ENCODE data around the gene KRT33B. TPM values are rescaled to one million over a fixed set of nuclear protein-coding genes. Genes with fewer than 3 reads are reported as not detected.

The KRT33B gene
- total and polyA plus RNA-seq, 2 experiments from 2014 or later: 0.35 TPM; not detected in 1

DNA sequence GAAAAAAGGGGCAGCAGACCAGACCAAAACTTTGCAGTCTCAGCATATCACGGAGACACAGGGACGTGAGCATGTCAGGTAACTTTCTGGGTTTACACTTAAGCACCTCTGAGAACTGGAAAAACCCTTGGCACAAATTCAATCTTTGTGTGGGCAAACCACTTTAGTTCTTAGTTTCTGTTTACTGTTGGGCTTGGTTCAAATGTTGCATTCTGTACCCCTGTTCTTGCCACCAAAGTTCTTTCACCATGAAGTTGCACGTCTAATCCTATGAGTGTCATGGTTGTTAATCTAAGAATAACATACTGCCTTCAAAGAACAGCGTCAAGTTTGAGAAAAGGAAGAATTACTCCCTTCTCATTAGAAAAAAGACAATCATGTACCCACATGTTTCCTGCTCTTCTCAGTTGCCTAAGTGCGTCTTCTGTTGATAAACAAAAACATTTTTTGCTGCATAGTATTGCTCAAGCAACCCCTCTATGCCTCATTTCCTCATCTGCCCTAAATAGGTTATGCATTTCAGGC is 30.6 kb downstream of the KRT33B start:
- Histone ChIP-seq H3K4me2 (no peak overlapping the region), H3K4me1 (ENCODE audit: insufficient read depth) (peaks cover 4% of the 10 kb centered on the region), H2AFZ (no peak overlapping the region), H3K27me3 (no peaks in the 10 kb centered on the region), H3K9me3 (ENCODE audit: low read depth) (no peaks in the 10 kb centered on the region), H3K27ac (no peak overlapping the region), H3K36me3 (replicated peaks; ENCODE audit: insufficient read depth, low read depth) (no peaks in the 10 kb centered on the region), H3K79me2 (no peaks in the 10 kb centered on the region), H3K4me3 (no peak overlapping the region), H4K20me1 (ENCODE audit: insufficient read depth, poor library complexity, severe bottlenecking) (no peaks in the 10 kb centered on the region), H3K9me2 (replicated peaks; ENCODE audit: insufficient read depth) (no peaks in the 10 kb centered on the region)
- TF ChIP-seq, protein P1, sequence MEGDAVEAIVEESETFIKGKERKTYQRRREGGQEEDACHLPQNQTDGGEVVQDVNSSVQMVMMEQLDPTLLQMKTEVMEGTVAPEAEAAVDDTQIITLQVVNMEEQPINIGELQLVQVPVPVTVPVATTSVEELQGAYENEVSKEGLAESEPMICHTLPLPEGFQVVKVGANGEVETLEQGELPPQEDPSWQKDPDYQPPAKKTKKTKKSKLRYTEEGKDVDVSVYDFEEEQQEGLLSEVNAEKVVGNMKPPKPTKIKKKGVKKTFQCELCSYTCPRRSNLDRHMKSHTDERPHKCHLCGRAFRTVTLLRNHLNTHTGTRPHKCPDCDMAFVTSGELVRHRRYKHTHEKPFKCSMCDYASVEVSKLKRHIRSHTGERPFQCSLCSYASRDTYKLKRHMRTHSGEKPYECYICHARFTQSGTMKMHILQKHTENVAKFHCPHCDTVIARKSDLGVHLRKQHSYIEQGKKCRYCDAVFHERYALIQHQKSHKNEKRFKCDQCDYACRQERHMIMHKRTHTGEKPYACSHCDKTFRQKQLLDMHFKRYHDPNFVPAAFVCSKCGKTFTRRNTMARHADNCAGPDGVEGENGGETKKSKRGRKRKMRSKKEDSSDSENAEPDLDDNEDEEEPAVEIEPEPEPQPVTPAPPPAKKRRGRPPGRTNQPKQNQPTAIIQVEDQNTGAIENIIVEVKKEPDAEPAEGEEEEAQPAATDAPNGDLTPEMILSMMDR (IDR thresholded peaks at IDR 0.05; ENCODE audit: poor library complexity): no peak
- TF ChIP-seq EZH2phosphoT487 (IDR thresholded peaks at IDR 0.05; ENCODE audit: low read depth, severe bottlenecking, unreplicated experiment): no peak
- 80% methylated on average over 5 of the region's 5 CpGs for WGBS (ENCODE audit: low lambda C conversion rate, missing lambda C conversion rate)
- DNase-seq (ENCODE audit: low spot score): no peak

DNA sequence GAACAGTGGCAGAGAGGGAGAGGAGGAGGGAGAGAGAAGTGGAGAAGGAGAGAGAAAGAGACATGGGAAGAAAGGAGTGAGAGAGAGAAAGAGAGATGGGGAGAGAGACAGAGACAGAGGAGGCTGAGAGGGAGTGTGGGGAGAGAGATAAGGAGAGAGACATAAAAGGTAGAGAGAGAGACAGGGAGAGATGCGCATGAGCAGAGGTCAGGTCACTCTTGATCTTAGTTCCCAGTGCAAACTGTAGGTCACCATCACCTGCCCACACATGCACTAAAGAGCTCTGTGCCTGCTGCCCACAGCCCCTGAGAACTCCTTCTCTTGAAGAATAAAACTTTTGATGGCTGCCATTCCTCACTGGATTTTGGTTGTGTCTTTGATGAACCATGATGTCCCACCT is 33.9 kb downstream of the KRT33B start:
- Histone ChIP-seq H3K9me2 (replicated peaks; ENCODE audit: insufficient read depth) (no peaks in the 10 kb centered on the region), H3K4me3 (no peak overlapping the region), H4K20me1 (ENCODE audit: insufficient read depth, poor library complexity, severe bottlenecking) (no peaks in the 10 kb centered on the region), H3K27ac (no peak overlapping the region), H3K27me3 (no peaks in the 10 kb centered on the region), H3K9me3 (ENCODE audit: low read depth) (no peaks in the 10 kb centered on the region), H3K4me2 (no peak overlapping the region), H3K36me3 (replicated peaks; ENCODE audit: insufficient read depth, low read depth) (no peaks in the 10 kb centered on the region), H3K4me1 (ENCODE audit: insufficient read depth) (peaks cover 4% of the 10 kb centered on the region), H3K79me2 (no peaks in the 10 kb centered on the region), H2AFZ (no peak overlapping the region)
- DNase-seq (ENCODE audit: low spot score): no peak
- 93% methylated on average over 1 of the region's 1 CpG for WGBS (ENCODE audit: low lambda C conversion rate, missing lambda C conversion rate)
- TF ChIP-seq, protein P1 (IDR thresholded peaks at IDR 0.05; ENCODE audit: poor library complexity): no peak
- TF ChIP-seq EZH2 (IDR thresholded peaks at IDR 0.05; ENCODE audit: borderline replicate concordance): no peak
- TF ChIP-seq EZH2phosphoT487 (IDR thresholded peaks at IDR 0.05; ENCODE audit: low read depth, severe bottlenecking, unreplicated experiment): no peak

DNA sequence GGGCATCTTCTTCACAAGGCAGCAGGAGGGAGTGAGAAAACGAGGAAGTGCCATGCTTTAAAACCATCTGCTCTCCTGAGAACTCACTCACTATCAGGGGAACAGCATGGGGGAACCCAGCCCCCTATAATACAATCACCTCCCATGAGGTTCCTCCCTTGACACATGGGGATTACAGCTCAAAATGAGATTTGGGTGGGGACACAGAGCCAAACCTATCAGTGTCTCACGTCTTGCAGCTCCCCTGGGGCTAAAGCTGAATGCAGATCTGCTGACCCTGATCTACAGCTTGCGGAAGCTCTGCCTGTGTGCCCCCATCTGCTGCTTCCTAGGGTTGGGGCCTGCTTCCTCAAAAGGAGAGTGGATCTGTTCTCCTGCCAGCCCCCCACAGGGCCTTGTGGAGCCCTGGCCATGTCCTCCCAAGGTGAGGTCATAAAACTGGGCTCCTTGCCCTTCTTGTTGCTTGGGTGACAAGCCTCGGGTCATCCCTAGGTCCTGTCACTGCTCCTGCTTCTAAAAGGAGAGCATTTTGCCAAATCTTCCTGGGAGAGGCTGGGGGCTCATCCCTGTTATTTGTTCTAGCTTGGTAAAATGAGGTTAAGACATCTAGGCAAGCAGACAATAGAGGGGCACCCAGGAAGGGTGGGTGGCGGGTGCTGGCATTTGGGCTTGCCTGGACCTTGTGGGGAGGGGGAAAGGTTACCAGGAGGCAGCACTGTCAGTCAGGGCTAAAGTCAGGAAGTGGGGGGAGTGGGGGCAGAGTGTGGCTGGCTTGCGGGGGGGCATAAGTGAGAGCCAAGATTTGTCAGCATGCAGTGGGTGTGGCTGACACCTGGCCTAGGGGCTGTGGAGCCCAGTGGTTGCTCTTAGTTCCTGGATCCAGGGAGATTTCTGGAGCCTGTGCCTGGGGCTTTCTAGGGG is 35.0 kb downstream of the KRT33B start:
- Histone ChIP-seq H3K9me3 (ENCODE audit: low read depth) (no peaks in the 10 kb centered on the region), H3K9me2 (replicated peaks; ENCODE audit: insufficient read depth) (no peaks in the 10 kb centered on the region), H4K20me1 (ENCODE audit: insufficient read depth, poor library complexity, severe bottlenecking) (no peaks in the 10 kb centered on the region), H3K4me2 (no peak overlapping the region), H3K4me1 (ENCODE audit: insufficient read depth) (peaks cover 4% of the 10 kb centered on the region), H3K36me3 (replicated peaks; ENCODE audit: insufficient read depth, low read depth) (no peaks in the 10 kb centered on the region), H3K27me3 (no peaks in the 10 kb centered on the region), H3K79me2 (no peaks in the 10 kb centered on the region), H2AFZ (no peak overlapping the region), H3K4me3 (no peak overlapping the region), H3K27ac (no peak overlapping the region)
- no peak for DNase-seq (ENCODE audit: low spot score)
- no peak for TF ChIP-seq EZH2phosphoT487 (IDR thresholded peaks at IDR 0.05; ENCODE audit: low read depth, severe bottlenecking, unreplicated experiment)
- no peak for TF ChIP-seq EZH2 (IDR thresholded peaks at IDR 0.05; ENCODE audit: borderline replicate concordance)
- TF ChIP-seq, protein P1 (IDR thresholded peaks at IDR 0.05; ENCODE audit: poor library complexity): no peak
- 81% methylated on average over 6 of the region's 6 CpGs for WGBS (ENCODE audit: low lambda C conversion rate, missing lambda C conversion rate)

Measured in hepatocyte (in vitro differentiated cells).